HEK293 (cell line): ENCODE measurements around the gene TRAF4.

Source experiments
- BCL11A ChIP-seq: fragments of 450-650 bp; formaldehyde crosslinking; IDR thresholded peaks from 2 replicates; pipeline ENCODE4 v1.5.1; 2016; ENCODE audit warnings: low read depth, missing biosample characterization, missing genetic modification characterization
- HOXA7 ChIP-seq: sonication (generic); formaldehyde crosslinking; IDR thresholded peaks from 2 replicates; pipeline ENCODE4 v1.8.1; 2022; ENCODE audit warnings: missing genetic modification reagents, borderline replicate concordance
- KLF1 ChIP-seq: fragments of 450-650 bp; formaldehyde crosslinking; IDR thresholded peaks from 2 replicates; pipeline ENCODE4 v1.5.1; 2016; ENCODE audit warnings: missing biosample characterization, missing genetic modification characterization
- PBX3 ChIP-seq: sonication (generic); formaldehyde crosslinking; IDR thresholded peaks from 2 replicates; pipeline ENCODE4 v1.8.1; 2022; ENCODE audit warnings: mild to moderate bottlenecking, moderate library complexity, missing genetic modification reagents
- PRDM1 ChIP-seq: fragments of 450-650 bp; formaldehyde crosslinking; IDR thresholded peaks from 2 replicates; pipeline ENCODE4; 2016; ENCODE audit warnings: missing biosample characterization, missing genetic modification characterization
- PRDM2 ChIP-seq: fragments of 450-650 bp; formaldehyde crosslinking; IDR thresholded peaks from 2 replicates; pipeline ENCODE4 v1.5.1; 2016; ENCODE audit warnings: missing biosample characterization, missing genetic modification characterization, borderline replicate concordance
- SCRT1 ChIP-seq: fragments of 450-650 bp; formaldehyde crosslinking; IDR thresholded peaks from 2 replicates; pipeline ENCODE4 v1.5.1; 2016; ENCODE audit warnings: missing biosample characterization, missing genetic modification characterization, borderline replicate concordance
- SP3 ChIP-seq: fragments of 450-650 bp; formaldehyde crosslinking; IDR thresholded peaks from 2 replicates; pipeline ENCODE4 v1.5.1; 2016; ENCODE audit warnings: missing biosample characterization, missing genetic modification characterization
- TSHZ1 ChIP-seq: fragments of 450-650 bp; formaldehyde crosslinking; IDR thresholded peaks from 2 replicates; pipeline ENCODE4 v1.5.1; 2016; ENCODE audit warnings: missing biosample characterization, missing genetic modification characterization, borderline replicate concordance
- ZBTB20 ChIP-seq: fragments of 450-650 bp; formaldehyde crosslinking; IDR thresholded peaks from 2 replicates; pipeline ENCODE4 v1.5.1; 2016; ENCODE audit warnings: missing biosample characterization, missing genetic modification characterization
- ZBTB7A ChIP-seq: fragments of 450-650 bp; formaldehyde crosslinking; IDR thresholded peaks from 2 replicates; pipeline ENCODE4 v1.5.1; 2016; ENCODE audit warnings: low read depth, missing biosample characterization, missing genetic modification characterization
- ZEB2 ChIP-seq: fragments of 450-650 bp; formaldehyde crosslinking; IDR thresholded peaks from 2 replicates; pipeline ENCODE4 v1.5.1; 2016; ENCODE audit warnings: missing biosample characterization, missing genetic modification characterization
- ZNF140 ChIP-seq: fragments of 450-650 bp; formaldehyde crosslinking; IDR thresholded peaks from 2 replicates; pipeline ENCODE4 v1.5.1; 2016; ENCODE audit warnings: missing biosample characterization, missing genetic modification characterization
- ZNF184 ChIP-seq: fragments of 450-650 bp; IDR thresholded peaks from 2 replicates; pipeline ENCODE4 v1.5.1; 2018; ENCODE audit warnings: missing biosample characterization, mild to moderate bottlenecking, missing genetic modification characterization
- ZNF266 ChIP-seq: fragments of 450-650 bp; formaldehyde crosslinking; IDR thresholded peaks from 2 replicates; pipeline ENCODE4 v1.5.1; 2016; ENCODE audit warnings: missing biosample characterization, missing genetic modification characterization, low read depth
- ZNF274 ChIP-seq, 2 experiments: fragments of 200-500 bp in 1 of 2; fragments of 450-650 bp in 1 of 2; sonication (Bioruptor generic) in 1 of 2; formaldehyde crosslinking in 1 of 2; IDR thresholded peaks; 2 replicates each; pipeline versions ENCODE4 v1.5.1 to v1.6.1; 2014 to 2016; ENCODE audit warnings: borderline replicate concordance in 1 of 2, inconsistent platforms in 1 of 2, low read length in 1 of 2, missing biosample characterization in 1 of 2, missing genetic modification characterization in 1 of 2
- ZNF335 ChIP-seq: fragments of 450-650 bp; formaldehyde crosslinking; conservative IDR thresholded peaks from 2 replicates; pipeline ENCODE4 v1.5.1; 2016; ENCODE audit warnings: missing biosample characterization, missing genetic modification characterization
- ZNF449 ChIP-seq: fragments of 450-650 bp; formaldehyde crosslinking; IDR thresholded peaks from 2 replicates; pipeline ENCODE4 v1.5.1; 2017; ENCODE audit warnings: missing biosample characterization, mild to moderate bottlenecking, missing genetic modification characterization, moderate library complexity
- ZNF488 ChIP-seq: fragments of 450-650 bp; formaldehyde crosslinking; IDR thresholded peaks from 2 replicates; pipeline ENCODE4 v1.5.1; 2016; ENCODE audit warnings: missing biosample characterization, missing genetic modification characterization
- ZNF548 ChIP-seq: fragments of 450-650 bp; formaldehyde crosslinking; IDR thresholded peaks from 2 replicates; pipeline ENCODE4 v1.5.1; 2016; ENCODE audit warnings: missing biosample characterization, missing genetic modification characterization
- ZNF580 ChIP-seq: fragments of 450-650 bp; formaldehyde crosslinking; IDR thresholded peaks from 2 replicates; pipeline ENCODE4 v1.5.1; 2016; ENCODE audit warnings: missing biosample characterization, missing genetic modification characterization
- ZNF610 ChIP-seq: fragments of 450-650 bp; formaldehyde crosslinking; IDR thresholded peaks from 2 replicates; pipeline ENCODE4 v1.5.1; 2016; ENCODE audit warnings: missing biosample characterization, missing genetic modification characterization, borderline replicate concordance
- ZNF670 ChIP-seq: fragments of 450-650 bp; formaldehyde crosslinking; IDR thresholded peaks from 2 replicates; pipeline ENCODE4 v1.5.1; 2016; ENCODE audit warnings: missing biosample characterization, missing genetic modification characterization, low read depth
- ZNF792 ChIP-seq: fragments of 450-650 bp; formaldehyde crosslinking; IDR thresholded peaks from 2 replicates; pipeline ENCODE4 v1.5.1; 2016; ENCODE audit warnings: missing biosample characterization, missing genetic modification characterization
- ZNF837 ChIP-seq: fragments of 450-650 bp; formaldehyde crosslinking; IDR thresholded peaks from 2 replicates; pipeline ENCODE4 v1.5.1; 2016; ENCODE audit warnings: missing biosample characterization, missing genetic modification characterization

The TRAF4 gene

GRCh38 chr17:28726627-28727491, 17.0 kb upstream of the TRAF4 start (continued):
- TF ChIP-seq ZNF449 (tag by site-specific recombination) (peak; percentile 44), TSHZ1 (tag by site-specific recombination) (no peak; the same call in 1 of the 2 replicates), PBX3 (CRISPR knock-in tag) (no peak; the same call in 1 of the 2 replicates), PRDM1 (tag by site-specific recombination) (peak; percentile 98), PRDM2 (tag by site-specific recombination) (no peak), SCRT1 (tag by site-specific recombination) (no peak), ZNF274 (IDR thresholded peaks at IDR 0.05; ENCODE audit: low read length) (no peak), ZNF274 (tag by site-specific recombination; IDR thresholded peaks at IDR 0.05; ENCODE audit: borderline replicate concordance) (no peak), ZNF488 (no peak), ZNF670 (tag by site-specific recombination) (no peak), KLF1 (tag by site-specific recombination) (peak; percentile 41), ZNF335 (tag by site-specific recombination) (peak; percentile 80), ZNF548 (tag by site-specific recombination) (no peak), ZNF266 (tag by site-specific recombination) (no peak), BCL11A (tag by site-specific recombination) (peak; percentile 93), ZBTB7A (peak; percentile 94), ZNF580 (peak; percentile 88), HOXA7 (CRISPR knock-in tag) (no peak), ZBTB20 (tag by site-specific recombination) (peak; percentile 47), ZNF184 (tag by site-specific recombination) (no peak), ZNF610 (tag by site-specific recombination) (peak; percentile 29; the same call in 1 of the 2 replicates), SP3 (tag by site-specific recombination) (peak; percentile 74), ZNF792 (no peak), ZNF837 (tag by site-specific recombination) (no peak), ZNF140 (tag by site-specific recombination) (no peak), ZEB2 (tag by site-specific recombination) (peak; percentile 98)
